DOHH2 (cell line): Measurements from ENCODE around the gene FAM107A.

Experiments used
- EZH2phosphoT487 ChIP-seq: fragments of 200-600 bp; sonication (generic); IDR thresholded peaks from 2 replicates; pipeline ENCODE4 v1.6.1; 2017; ENCODE audit warnings: borderline replicate concordance, mild to moderate bottlenecking, antibody characterized with exemption, low read length, moderate library complexity, mixed read lengths
- TF ChIP-seq, protein P1 (sequence below): fragments of 200-600 bp; sonication (generic); IDR thresholded peaks from one replicate; pipeline ENCODE4 v1.5.1; 2014; ENCODE audit warnings: antibody characterized with exemption, mild to moderate bottlenecking, low read depth, low read length; ENCODE audit not compliant: poor library complexity, severe bottlenecking

DNA sequence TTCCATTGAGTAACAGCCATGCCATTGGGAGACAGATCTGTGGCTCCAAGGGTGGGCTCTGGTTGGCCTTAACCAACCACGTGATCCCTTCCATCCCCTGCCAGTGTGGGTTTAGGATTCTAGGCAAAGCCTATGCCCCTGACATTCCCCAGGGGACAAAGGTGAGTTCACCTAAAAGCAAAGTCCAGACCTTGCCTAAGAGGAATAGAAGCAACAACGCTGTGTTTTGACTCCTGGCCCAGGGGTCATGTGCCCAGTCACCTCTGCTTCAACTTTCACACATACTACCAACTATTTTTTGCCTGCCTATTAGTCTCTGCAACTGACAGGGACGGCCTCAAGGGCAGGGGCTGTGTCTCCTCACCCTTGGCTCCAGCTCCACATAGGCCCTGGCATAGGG lies 47.4 kb upstream of the FAM107A start:
- TF ChIP-seq, protein P1, sequence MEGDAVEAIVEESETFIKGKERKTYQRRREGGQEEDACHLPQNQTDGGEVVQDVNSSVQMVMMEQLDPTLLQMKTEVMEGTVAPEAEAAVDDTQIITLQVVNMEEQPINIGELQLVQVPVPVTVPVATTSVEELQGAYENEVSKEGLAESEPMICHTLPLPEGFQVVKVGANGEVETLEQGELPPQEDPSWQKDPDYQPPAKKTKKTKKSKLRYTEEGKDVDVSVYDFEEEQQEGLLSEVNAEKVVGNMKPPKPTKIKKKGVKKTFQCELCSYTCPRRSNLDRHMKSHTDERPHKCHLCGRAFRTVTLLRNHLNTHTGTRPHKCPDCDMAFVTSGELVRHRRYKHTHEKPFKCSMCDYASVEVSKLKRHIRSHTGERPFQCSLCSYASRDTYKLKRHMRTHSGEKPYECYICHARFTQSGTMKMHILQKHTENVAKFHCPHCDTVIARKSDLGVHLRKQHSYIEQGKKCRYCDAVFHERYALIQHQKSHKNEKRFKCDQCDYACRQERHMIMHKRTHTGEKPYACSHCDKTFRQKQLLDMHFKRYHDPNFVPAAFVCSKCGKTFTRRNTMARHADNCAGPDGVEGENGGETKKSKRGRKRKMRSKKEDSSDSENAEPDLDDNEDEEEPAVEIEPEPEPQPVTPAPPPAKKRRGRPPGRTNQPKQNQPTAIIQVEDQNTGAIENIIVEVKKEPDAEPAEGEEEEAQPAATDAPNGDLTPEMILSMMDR = no peak
- no peak for TF ChIP-seq EZH2phosphoT487
